GM23338 (cell line): ENCODE measurements around the gene UBE2G1. TPM values are rescaled to one million over a fixed set of nuclear protein-coding genes. Genes with fewer than 3 reads are reported as not detected.

Experiments
- ATAC-seq: fragments of 200-7000 bp; cut with Tn5 transposase; 3 replicates; pipeline ENCODE4 v1.9.1; 2020
- DNase-seq: peaks from one replicate; pipeline ENCODE4 v3.0.0-alpha.2; 2015; ENCODE audit warnings: low spot score
- H2AFZ ChIP-seq: fragments of 200-600 bp; sonication (generic); 2 replicates; pipeline ENCODE4 v1.8.0; 2016; ENCODE audit warnings: antibody characterized with exemption, mild to moderate bottlenecking, moderate library complexity
- H3F3A ChIP-seq: fragments of 200-600 bp; sonication (generic); replicated peaks from 2 replicates; pipeline ENCODE4 v1.8.0; 2017; ENCODE audit warnings: antibody characterized with exemption, mixed run types, low read depth
- H3K27ac ChIP-seq: fragments of 200-600 bp; sonication (generic); 2 replicates; pipeline ENCODE4 v1.6.1; 2016; ENCODE audit warnings: low read depth
- H3K27me3 ChIP-seq: fragments of 200-600 bp; sonication (generic); 2 replicates; pipeline ENCODE4 v1.8.0; 2016; ENCODE audit warnings: mild to moderate bottlenecking, mixed run types, moderate library complexity; ENCODE audit not compliant: insufficient read depth
- H3K36me3 ChIP-seq: fragments of 200-600 bp; sonication (generic); 2 replicates; pipeline ENCODE4 v1.8.0; 2016; ENCODE audit warnings: mild to moderate bottlenecking; ENCODE audit not compliant: insufficient read depth
- H3K4me1 ChIP-seq: fragments of 200-600 bp; sonication (generic); 2 replicates; pipeline ENCODE4 v1.8.0; 2016; ENCODE audit warnings: mild to moderate bottlenecking, moderate library complexity; ENCODE audit not compliant: insufficient read depth
- H3K4me2 ChIP-seq: fragments of 200-600 bp; sonication (generic); 2 replicates; pipeline ENCODE4 v1.7.1; 2017; ENCODE audit warnings: mixed run types
- H3K4me3 ChIP-seq: fragments of 200-600 bp; sonication (generic); 2 replicates; pipeline ENCODE4 v1.6.1; 2016; ENCODE audit warnings: mixed run types
- H3K79me2 ChIP-seq: fragments of 200-600 bp; sonication (generic); replicated peaks from 2 replicates; pipeline ENCODE4 v1.8.0; 2017; ENCODE audit warnings: mild to moderate bottlenecking; ENCODE audit not compliant: insufficient read depth
- H3K9me2 ChIP-seq: fragments of 200-600 bp; sonication (generic); 2 replicates; pipeline ENCODE4 v1.8.0; 2017; ENCODE audit not compliant: insufficient read depth
- H4K20me1 ChIP-seq: fragments of 200-600 bp; sonication (generic); replicated peaks from 2 replicates; pipeline ENCODE4 v1.8.0; 2017; ENCODE audit warnings: mild to moderate bottlenecking; ENCODE audit not compliant: insufficient read depth
- H3K27ac Mint-ChIP-seq: 2 replicates; pipeline ENCODE4 v1.8.0; 2020; ENCODE audit warnings: inconsistent platforms, mild to moderate bottlenecking, moderate library complexity, mixed read lengths
- H3K27me3 Mint-ChIP-seq: 3 replicates; pipeline ENCODE4 v1.8.0; 2022; ENCODE audit warnings: low read depth, mild to moderate bottlenecking, moderate library complexity, mixed read lengths, inconsistent platforms; ENCODE audit not compliant: insufficient read depth, poor library complexity
- H3K36me3 Mint-ChIP-seq: 3 replicates; pipeline ENCODE4 v1.8.0; 2021; ENCODE audit warnings: low read depth, mild to moderate bottlenecking, inconsistent platforms, moderate library complexity, mixed read lengths
- H3K4me1 Mint-ChIP-seq: 3 replicates; pipeline ENCODE4 v1.8.0; 2020; ENCODE audit warnings: mild to moderate bottlenecking, inconsistent platforms, mixed read lengths
- H3K4me3 Mint-ChIP-seq: 3 replicates; pipeline ENCODE4 v1.8.0; 2021; ENCODE audit warnings: moderate library complexity, mild to moderate bottlenecking, inconsistent platforms, mixed read lengths
- H3K9me3 Mint-ChIP-seq: 3 replicates; pipeline ENCODE4 v1.8.0; 2020; ENCODE audit warnings: moderate library complexity, mild to moderate bottlenecking, inconsistent platforms, mixed read lengths
- CREB1 ChIP-seq: fragments of 250-450 bp; sonication (Bioruptor Pico); IDR thresholded peaks from 2 replicates; pipeline ENCODE4 v1.5.0; 2020; ENCODE audit warnings: low read depth, mild to moderate bottlenecking, moderate library complexity
- EZH2 ChIP-seq: fragments of 200-600 bp; sonication (generic); IDR thresholded peaks from one replicate; pipeline ENCODE4 v1.8.0; 2017; ENCODE audit warnings: antibody characterized with exemption, mild to moderate bottlenecking, low read depth; ENCODE audit not compliant: unreplicated experiment
- EZH2phosphoT487 ChIP-seq: fragments of 200-600 bp; sonication (generic); IDR thresholded peaks from one replicate; pipeline ENCODE4 v1.8.1; 2018; ENCODE audit warnings: antibody characterized with exemption; ENCODE audit not compliant: unreplicated experiment
- JUNB ChIP-seq: IDR thresholded peaks from one replicate; pipeline ENCODE4 v1.6.1; 2016; ENCODE audit warnings: antibody characterized with exemption; ENCODE audit not compliant: unreplicated experiment
- NANOG ChIP-seq: IDR thresholded peaks from 2 replicates; pipeline ENCODE4 v1.6.1; 2016; ENCODE audit warnings: antibody characterized with exemption, borderline replicate concordance
- POLR2AphosphoS5 ChIP-seq: IDR thresholded peaks from 2 replicates; pipeline ENCODE4 v1.6.1; 2016; ENCODE audit warnings: antibody characterized with exemption, low read depth
- STAT1 ChIP-seq: IDR thresholded peaks from one replicate; pipeline ENCODE4 v1.6.1; 2016; ENCODE audit warnings: antibody characterized with exemption; ENCODE audit not compliant: unreplicated experiment
- ZNF114 ChIP-seq: fragments of 250-450 bp; sonication (Bioruptor Pico); IDR thresholded peaks from 2 replicates; pipeline ENCODE4 v1.5.0; 2020; ENCODE audit warnings: mild to moderate bottlenecking, moderate library complexity
- ZNF331 ChIP-seq: fragments of 250-450 bp; sonication (Bioruptor Pico); IDR thresholded peaks from 2 replicates; pipeline ENCODE4 v1.5.0; 2020; ENCODE audit warnings: low read depth, mild to moderate bottlenecking, moderate library complexity
- polyA plus RNA-seq: library from polyadenylated mRNA; unstranded; fragments of >200 nt; fragmentation: Nextera tagmentation; extraction: Ambion mirVana; gene quantifications from 2 replicates; pipeline ENCODE4 v1.2.1, GENCODE V29; 2016
- total RNA-seq: library from RNA; depleted of rRNA; stranded (reverse); fragments of >200 nt; shearing (Covaris generic); gene quantifications from 2 replicates; pipeline ENCODE4 v1.2.3, GENCODE V29; 2014
- TF ChIP-seq, protein P1 (sequence below): fragments of 250-450 bp; sonication (Bioruptor Pico); IDR thresholded peaks from 2 replicates; pipeline ENCODE4 v1.5.0; 2020; ENCODE audit warnings: mild to moderate bottlenecking, moderate library complexity
- TF ChIP-seq, protein P2 (sequence below), 2 experiments: fragments of 200-600 bp in 1 of 2; sonication (generic) in 1 of 2; conservative IDR thresholded peaks; 2 replicates each; pipeline versions ENCODE4 v1.5.1 to v1.6.1; 2016 to 2017; ENCODE audit warnings: antibody characterized with exemption in 2 of 2, low read depth in 2 of 2, mild to moderate bottlenecking in 2 of 2, moderate library complexity in 1 of 2
- TF ChIP-seq, protein P3 (sequence below): IDR thresholded peaks from one replicate; pipeline ENCODE4 v1.6.1; 2018; ENCODE audit warnings: antibody characterized with exemption; ENCODE audit not compliant: unreplicated experiment
- TF ChIP-seq, protein P4 (sequence below): IDR thresholded peaks from 2 replicates; pipeline ENCODE4 v1.6.1; 2016; ENCODE audit warnings: antibody characterized with exemption

UBE2G1 gene
- total and polyA plus RNA-seq, 2 experiments from 2014 or later = 71.9 to 145 TPM

DNA sequence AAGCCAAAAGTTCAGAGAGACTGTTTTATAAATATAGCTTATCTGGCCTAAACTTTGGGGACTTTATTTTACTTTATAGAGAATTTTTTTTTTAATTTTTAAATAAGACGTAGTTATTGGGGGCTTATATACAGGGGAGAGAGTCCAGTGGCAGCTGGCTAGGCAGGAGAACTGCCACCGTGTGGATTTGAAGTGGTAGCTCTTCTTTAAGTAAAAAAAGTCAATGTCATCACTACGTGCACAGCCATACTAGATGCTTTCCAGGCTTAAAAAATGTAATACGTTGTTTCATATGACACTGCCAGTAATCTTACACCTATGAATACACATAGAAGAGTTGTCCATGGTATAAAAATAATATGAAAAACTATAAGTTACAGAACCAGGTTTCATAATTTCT lies 70.8 kb downstream of the UBE2G1 start:
- no peak for ATAC-seq
- H3K27me3 ChIP-seq = no peaks in the 10 kb centered on the region
- H3K4me3 Mint-ChIP-seq = no peak overlapping the region
- peaks cover 5% of the 10 kb centered on the region; the same call in 1 of the 2 replicates for H3K4me1 ChIP-seq
- no peaks in the 10 kb centered on the region for H3K9me2 ChIP-seq
- peaks cover 10% of the 10 kb centered on the region for H3K4me1 Mint-ChIP-seq
- peaks cover 33% of the 10 kb centered on the region; the same call in 1 of the 2 replicates for H4K20me1 ChIP-seq
- no peak overlapping the region for H3K27ac Mint-ChIP-seq
- peaks cover 12% of the 10 kb centered on the region; the same call in 1 of the 2 replicates for H3K36me3 ChIP-seq
- no peak overlapping the region for H3K4me3 ChIP-seq
- TF ChIP-seq EZH2 (no peak), CREB1 (CRISPR knock-in tag) (no peak), ZNF331 (CRISPR knock-in tag) (no peak), JUNB (no peak), POLR2AphosphoS5 (no peak), NANOG (no peak), STAT1 (no peak), ZNF114 (CRISPR knock-in tag) (no peak), EZH2phosphoT487 (no peak)
- TF ChIP-seq, protein P1, sequence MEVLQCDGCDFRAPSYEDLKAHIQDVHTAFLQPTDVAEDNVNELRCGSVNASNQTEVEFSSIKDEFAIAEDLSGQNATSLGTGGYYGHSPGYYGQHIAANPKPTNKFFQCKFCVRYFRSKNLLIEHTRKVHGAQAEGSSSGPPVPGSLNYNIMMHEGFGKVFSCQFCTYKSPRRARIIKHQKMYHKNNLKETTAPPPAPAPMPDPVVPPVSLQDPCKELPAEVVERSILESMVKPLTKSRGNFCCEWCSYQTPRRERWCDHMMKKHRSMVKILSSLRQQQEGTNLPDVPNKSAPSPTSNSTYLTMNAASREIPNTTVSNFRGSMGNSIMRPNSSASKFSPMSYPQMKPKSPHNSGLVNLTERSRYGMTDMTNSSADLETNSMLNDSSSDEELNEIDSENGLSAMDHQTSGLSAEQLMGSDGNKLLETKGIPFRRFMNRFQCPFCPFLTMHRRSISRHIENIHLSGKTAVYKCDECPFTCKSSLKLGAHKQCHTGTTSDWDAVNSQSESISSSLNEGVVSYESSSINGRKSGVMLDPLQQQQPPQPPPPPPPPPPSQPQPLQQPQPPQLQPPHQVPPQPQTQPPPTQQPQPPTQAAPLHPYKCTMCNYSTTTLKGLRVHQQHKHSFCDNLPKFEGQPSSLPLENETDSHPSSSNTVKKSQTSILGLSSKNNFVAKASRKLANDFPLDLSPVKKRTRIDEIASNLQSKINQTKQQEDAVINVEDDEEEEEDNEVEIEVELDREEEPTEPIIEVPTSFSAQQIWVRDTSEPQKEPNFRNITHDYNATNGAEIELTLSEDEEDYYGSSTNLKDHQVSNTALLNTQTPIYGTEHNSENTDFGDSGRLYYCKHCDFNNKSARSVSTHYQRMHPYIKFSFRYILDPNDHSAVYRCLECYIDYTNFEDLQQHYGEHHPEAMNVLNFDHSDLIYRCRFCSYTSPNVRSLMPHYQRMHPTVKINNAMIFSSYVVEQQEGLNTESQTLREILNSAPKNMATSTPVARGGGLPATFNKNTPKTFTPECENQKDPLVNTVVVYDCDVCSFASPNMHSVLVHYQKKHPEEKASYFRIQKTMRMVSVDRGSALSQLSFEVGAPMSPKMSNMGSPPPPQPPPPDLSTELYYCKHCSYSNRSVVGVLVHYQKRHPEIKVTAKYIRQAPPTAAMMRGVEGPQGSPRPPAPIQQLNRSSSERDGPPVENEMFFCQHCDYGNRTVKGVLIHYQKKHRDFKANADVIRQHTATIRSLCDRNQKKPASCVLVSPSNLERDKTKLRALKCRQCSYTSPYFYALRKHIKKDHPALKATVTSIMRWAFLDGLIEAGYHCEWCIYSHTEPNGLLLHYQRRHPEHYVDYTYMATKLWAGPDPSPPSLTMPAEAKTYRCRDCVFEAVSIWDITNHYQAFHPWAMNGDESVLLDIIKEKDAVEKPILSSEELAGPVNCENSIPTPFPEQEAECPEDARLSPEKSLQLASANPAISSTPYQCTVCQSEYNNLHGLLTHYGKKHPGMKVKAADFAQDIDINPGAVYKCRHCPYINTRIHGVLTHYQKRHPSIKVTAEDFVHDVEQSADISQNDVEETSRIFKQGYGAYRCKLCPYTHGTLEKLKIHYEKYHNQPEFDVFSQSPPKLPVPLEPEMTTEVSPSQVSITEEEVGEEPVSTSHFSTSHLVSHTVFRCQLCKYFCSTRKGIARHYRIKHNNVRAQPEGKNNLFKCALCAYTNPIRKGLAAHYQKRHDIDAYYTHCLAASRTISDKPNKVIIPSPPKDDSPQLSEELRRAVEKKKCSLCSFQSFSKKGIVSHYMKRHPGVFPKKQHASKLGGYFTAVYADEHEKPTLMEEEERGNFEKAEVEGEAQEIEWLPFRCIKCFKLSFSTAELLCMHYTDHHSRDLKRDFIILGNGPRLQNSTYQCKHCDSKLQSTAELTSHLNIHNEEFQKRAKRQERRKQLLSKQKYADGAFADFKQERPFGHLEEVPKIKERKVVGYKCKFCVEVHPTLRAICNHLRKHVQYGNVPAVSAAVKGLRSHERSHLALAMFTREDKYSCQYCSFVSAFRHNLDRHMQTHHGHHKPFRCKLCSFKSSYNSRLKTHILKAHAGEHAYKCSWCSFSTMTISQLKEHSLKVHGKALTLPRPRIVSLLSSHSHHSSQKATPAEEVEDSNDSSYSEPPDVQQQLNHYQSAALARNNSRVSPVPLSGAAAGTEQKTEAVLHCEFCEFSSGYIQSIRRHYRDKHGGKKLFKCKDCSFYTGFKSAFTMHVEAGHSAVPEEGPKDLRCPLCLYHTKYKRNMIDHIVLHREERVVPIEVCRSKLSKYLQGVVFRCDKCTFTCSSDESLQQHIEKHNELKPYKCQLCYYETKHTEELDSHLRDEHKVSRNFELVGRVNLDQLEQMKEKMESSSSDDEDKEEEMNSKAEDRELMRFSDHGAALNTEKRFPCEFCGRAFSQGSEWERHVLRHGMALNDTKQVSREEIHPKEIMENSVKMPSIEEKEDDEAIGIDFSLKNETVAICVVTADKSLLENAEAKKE (CRISPR knock-in tag) = no peak
- TF ChIP-seq, protein P2, sequence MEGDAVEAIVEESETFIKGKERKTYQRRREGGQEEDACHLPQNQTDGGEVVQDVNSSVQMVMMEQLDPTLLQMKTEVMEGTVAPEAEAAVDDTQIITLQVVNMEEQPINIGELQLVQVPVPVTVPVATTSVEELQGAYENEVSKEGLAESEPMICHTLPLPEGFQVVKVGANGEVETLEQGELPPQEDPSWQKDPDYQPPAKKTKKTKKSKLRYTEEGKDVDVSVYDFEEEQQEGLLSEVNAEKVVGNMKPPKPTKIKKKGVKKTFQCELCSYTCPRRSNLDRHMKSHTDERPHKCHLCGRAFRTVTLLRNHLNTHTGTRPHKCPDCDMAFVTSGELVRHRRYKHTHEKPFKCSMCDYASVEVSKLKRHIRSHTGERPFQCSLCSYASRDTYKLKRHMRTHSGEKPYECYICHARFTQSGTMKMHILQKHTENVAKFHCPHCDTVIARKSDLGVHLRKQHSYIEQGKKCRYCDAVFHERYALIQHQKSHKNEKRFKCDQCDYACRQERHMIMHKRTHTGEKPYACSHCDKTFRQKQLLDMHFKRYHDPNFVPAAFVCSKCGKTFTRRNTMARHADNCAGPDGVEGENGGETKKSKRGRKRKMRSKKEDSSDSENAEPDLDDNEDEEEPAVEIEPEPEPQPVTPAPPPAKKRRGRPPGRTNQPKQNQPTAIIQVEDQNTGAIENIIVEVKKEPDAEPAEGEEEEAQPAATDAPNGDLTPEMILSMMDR (conservative IDR thresholded peaks at IDR 0.05; ENCODE audit: low read depth in 2 of 2) = no peak
- TF ChIP-seq, protein P3, sequence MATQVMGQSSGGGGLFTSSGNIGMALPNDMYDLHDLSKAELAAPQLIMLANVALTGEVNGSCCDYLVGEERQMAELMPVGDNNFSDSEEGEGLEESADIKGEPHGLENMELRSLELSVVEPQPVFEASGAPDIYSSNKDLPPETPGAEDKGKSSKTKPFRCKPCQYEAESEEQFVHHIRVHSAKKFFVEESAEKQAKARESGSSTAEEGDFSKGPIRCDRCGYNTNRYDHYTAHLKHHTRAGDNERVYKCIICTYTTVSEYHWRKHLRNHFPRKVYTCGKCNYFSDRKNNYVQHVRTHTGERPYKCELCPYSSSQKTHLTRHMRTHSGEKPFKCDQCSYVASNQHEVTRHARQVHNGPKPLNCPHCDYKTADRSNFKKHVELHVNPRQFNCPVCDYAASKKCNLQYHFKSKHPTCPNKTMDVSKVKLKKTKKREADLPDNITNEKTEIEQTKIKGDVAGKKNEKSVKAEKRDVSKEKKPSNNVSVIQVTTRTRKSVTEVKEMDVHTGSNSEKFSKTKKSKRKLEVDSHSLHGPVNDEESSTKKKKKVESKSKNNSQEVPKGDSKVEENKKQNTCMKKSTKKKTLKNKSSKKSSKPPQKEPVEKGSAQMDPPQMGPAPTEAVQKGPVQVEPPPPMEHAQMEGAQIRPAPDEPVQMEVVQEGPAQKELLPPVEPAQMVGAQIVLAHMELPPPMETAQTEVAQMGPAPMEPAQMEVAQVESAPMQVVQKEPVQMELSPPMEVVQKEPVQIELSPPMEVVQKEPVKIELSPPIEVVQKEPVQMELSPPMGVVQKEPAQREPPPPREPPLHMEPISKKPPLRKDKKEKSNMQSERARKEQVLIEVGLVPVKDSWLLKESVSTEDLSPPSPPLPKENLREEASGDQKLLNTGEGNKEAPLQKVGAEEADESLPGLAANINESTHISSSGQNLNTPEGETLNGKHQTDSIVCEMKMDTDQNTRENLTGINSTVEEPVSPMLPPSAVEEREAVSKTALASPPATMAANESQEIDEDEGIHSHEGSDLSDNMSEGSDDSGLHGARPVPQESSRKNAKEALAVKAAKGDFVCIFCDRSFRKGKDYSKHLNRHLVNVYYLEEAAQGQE = no peak
- TF ChIP-seq, protein P4, sequence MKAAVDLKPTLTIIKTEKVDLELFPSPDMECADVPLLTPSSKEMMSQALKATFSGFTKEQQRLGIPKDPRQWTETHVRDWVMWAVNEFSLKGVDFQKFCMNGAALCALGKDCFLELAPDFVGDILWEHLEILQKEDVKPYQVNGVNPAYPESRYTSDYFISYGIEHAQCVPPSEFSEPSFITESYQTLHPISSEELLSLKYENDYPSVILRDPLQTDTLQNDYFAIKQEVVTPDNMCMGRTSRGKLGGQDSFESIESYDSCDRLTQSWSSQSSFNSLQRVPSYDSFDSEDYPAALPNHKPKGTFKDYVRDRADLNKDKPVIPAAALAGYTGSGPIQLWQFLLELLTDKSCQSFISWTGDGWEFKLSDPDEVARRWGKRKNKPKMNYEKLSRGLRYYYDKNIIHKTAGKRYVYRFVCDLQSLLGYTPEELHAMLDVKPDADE = no peak
- peaks cover 2% of the 10 kb centered on the region for H3K27me3 Mint-ChIP-seq
- H2AFZ ChIP-seq = no peak overlapping the region
- no peaks in the 10 kb centered on the region; the same call in 2 of the 3 replicates for H3K9me3 Mint-ChIP-seq
- H3K4me2 ChIP-seq = no peak overlapping the region
- H3K27ac ChIP-seq = no peak overlapping the region; the same call in 1 of the 2 replicates
- H3K36me3 Mint-ChIP-seq = peaks cover 45% of the 10 kb centered on the region
- peaks cover 6% of the 10 kb centered on the region; the same call in 1 of the 2 replicates for H3F3A ChIP-seq
- H3K79me2 ChIP-seq = peaks cover 97% of the 10 kb centered on the region
- DNase-seq = no peak
